PC-3 (cell line): Measurements from ENCODE around the gene PIM3.

Experiments
- CTCF ChIP-seq: fragments of 300-600 bp; sonication (generic); conservative IDR thresholded peaks from 2 replicates; pipeline ENCODE4 v1.5.1; 2017; ENCODE audit warnings: antibody characterized with exemption, low read depth, mild to moderate bottlenecking, low read length
- EZH2 ChIP-seq: fragments of 300-600 bp; sonication (generic); IDR thresholded peaks from one replicate; pipeline ENCODE4 v1.6.1; 2017; ENCODE audit warnings: antibody characterized with exemption, mild to moderate bottlenecking, low read length; ENCODE audit not compliant: unreplicated experiment

DNA sequence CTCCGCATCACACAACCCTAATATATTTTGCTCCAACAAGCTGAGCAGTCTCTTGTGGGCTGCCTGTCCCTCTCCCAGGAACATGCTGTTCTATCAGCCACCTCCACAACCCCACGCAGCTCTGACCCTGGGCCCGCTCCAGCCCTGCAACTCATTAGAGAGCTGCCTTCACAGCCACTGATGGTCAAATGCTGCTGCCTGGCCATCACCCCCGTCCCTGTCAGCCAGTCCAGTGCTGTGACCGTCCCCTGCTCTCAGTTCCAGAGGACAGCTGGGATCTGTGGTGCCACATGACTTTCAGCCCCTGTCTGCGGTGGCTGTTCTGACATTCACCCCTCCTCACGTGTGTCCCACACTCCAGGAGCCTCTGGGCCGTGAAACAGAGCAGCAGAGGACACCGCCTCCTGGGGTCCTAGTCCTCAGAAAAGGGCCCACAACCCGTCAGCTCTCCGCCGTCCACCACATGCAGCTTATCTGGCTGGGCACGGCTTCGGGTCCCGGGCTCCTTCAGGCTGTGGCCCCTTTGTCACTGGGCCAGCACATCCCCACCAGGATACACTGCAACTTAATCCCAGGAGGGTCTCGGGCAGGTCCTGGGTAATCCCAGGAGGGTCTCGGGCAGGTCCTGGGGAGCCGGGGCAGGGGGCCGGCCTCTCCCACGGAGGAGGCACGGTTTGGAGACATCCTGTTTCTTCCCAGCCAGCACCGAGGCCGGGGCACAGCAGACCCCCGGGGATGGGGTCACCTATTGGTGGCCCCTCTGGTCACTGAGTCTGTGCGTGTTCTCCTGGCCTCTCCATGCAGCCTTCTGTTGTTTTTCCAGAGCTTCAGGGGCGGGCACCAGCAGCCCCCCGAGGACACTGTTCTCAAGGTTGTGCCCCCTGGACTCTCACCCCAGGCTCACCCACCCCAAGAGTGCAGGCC lies 27.1 kb upstream of the PIM3 start:
- TF ChIP-seq CTCF, result no peak
- no peak for TF ChIP-seq EZH2
